Ovary (tissue), 3 donors: ENCODE measurements around the gene MPC1.

Experiments used
- CTCF ChIP-seq, 3 donors: fragments of 450-650 bp in 2 of 3; fragments of 200-600 bp in 1 of 3; IDR thresholded peaks; one replicate each; pipeline versions ENCODE4 v1.5.1 to v1.8.0; 2016 to 2022; ENCODE audit warnings: antibody characterized with exemption in 3 of 3, mild to moderate bottlenecking in 1 of 3
- EP300 ChIP-seq: sonication (generic); formaldehyde crosslinking; IDR thresholded peaks from one replicate; pipeline ENCODE4 v1.6.1; 2017; ENCODE audit warnings: antibody characterized with exemption
- POLR2A ChIP-seq: fragments of 450-650 bp; IDR thresholded peaks from one replicate; pipeline ENCODE4 v1.6.1; 2017; ENCODE audit warnings: antibody characterized with exemption, mild to moderate bottlenecking, moderate library complexity
- donor health status: DM: no; HTN: no; CAD: no.

GRCh38 chr6:166315436-166315835 is 67.3 kb downstream of the MPC1 start:
- TF ChIP-seq CTCF (IDR thresholded peaks at IDR 0.05) (no peak), POLR2A (no peak), EP300 (no peak)
